Endothelial cell of umbilical vein (primary cell): ENCODE results near the gene TAF13. TPM values are rescaled to one million over a fixed set of nuclear protein-coding genes. Genes with fewer than 3 reads are reported as not detected.

ENCODE experiments used
- BruUV-seq: library from RNA; stranded (reverse); fragments of 400-500 nt; replicated peaks from 2 replicates; lab custom pipeline; 2021; lab: Mats Ljungman, UMichigan
- CTCF ChIA-PET: fragments of 300-600, 350-600 bp; sonication (Branson Sonifier 250); formaldehyde crosslinking; loops from one replicate; lab custom pipeline; 2021; ENCODE audit warnings: antibody characterized with exemption, inconsistent platforms; lab: Charles Lee
- POLR2A ChIA-PET: fragments of 300-600, 350-600 bp; sonication (Branson Sonifier 250); formaldehyde crosslinking; loops from one replicate; lab custom pipeline; 2021; ENCODE audit warnings: antibody characterized with exemption, inconsistent platforms; lab: Charles Lee
- DNase-seq: peaks from one replicate; pipeline ENCODE4 v3.0.0-alpha.2; 2011; ENCODE audit warnings: low read depth, low spot score
- FAIRE-seq: peaks from 2 replicates; lab custom pipeline; 2011; peaks lifted over from hg19 to GRCh38; lab: Jason Lieb, UNC
- H2AFZ ChIP-seq: 2 replicates; pipeline ENCODE4 v1.6.0; 2012; ENCODE audit warnings: low read depth, low read length, control low read depth, inconsistent platforms
- H3K27ac ChIP-seq: 2 replicates; pipeline ENCODE4 v1.5.1; 2011; ENCODE audit warnings: low read depth, mild to moderate bottlenecking, control low read depth, low read length, moderate library complexity; ENCODE audit not compliant: insufficient read depth
- H3K27me3 ChIP-seq, 2 experiments: 2 replicates each; pipeline versions ENCODE4 v1.6.0 to v1.6.1; 2011; ENCODE audit warnings: low read length in 2 of 2, mixed read lengths in 1 of 2; ENCODE audit not compliant: control insufficient read depth in 2 of 2, insufficient read depth in 2 of 2
- H3K36me3 ChIP-seq, 2 experiments: 2 replicates in 1 of 2; 3 replicates in 1 of 2; pipeline ENCODE4 v1.5.1; 2011; ENCODE audit warnings: low read length in 2 of 2, mild to moderate bottlenecking in 1 of 2, moderate library complexity in 1 of 2; ENCODE audit not compliant: control insufficient read depth in 2 of 2, insufficient read depth in 2 of 2; ENCODE audit errors: extremely low read depth in 1 of 2
- H3K4me1 ChIP-seq: 3 replicates; pipeline ENCODE4 v1.5.1; 2011; ENCODE audit warnings: mild to moderate bottlenecking, low read length; ENCODE audit not compliant: control insufficient read depth, insufficient read depth; ENCODE audit errors: extremely low read depth
- H3K4me2 ChIP-seq: 2 replicates; pipeline ENCODE4 v1.6.1; 2011; ENCODE audit warnings: low read length, control low read depth, mixed read lengths; ENCODE audit not compliant: insufficient read depth
- H3K4me3 ChIP-seq, 3 experiments: fragments of 200-600 bp in 1 of 3; sonication (generic), shearing (Covaris generic) in 1 of 3; replicated peaks in 1 of 3; 2 replicates each; pipeline ENCODE4 v1.5.1; 2011 to 2016; ENCODE audit warnings: control low read depth in 3 of 3, low read length in 3 of 3, mild to moderate bottlenecking in 2 of 3, inconsistent platforms in 1 of 3, low read depth in 1 of 3, moderate library complexity in 1 of 3; ENCODE audit not compliant: insufficient read depth in 1 of 3
- H3K79me2 ChIP-seq: 2 replicates; pipeline ENCODE4 v1.6.0; 2012; ENCODE audit warnings: low read length, inconsistent platforms; ENCODE audit not compliant: control insufficient read depth, insufficient read depth
- H3K9ac ChIP-seq: replicated peaks from 2 replicates; pipeline ENCODE3; 2011; ENCODE audit warnings: low read length, control low read depth; ENCODE audit not compliant: insufficient read depth; ENCODE audit errors: extremely low read depth
- H3K9me1 ChIP-seq: replicated peaks from 3 replicates; pipeline ENCODE4 v1.6.0; 2011; ENCODE audit warnings: mild to moderate bottlenecking, low read length; ENCODE audit not compliant: control insufficient read depth, insufficient read depth; ENCODE audit errors: extremely low read depth
- H3K9me3 ChIP-seq: replicated peaks from 2 replicates; pipeline ENCODE4 v1.5.1; 2012; ENCODE audit warnings: low read length, inconsistent platforms; ENCODE audit not compliant: control insufficient read depth, insufficient read depth
- H4K20me1 ChIP-seq: replicated peaks from 2 replicates; pipeline ENCODE3; 2011; ENCODE audit warnings: mild to moderate bottlenecking, low read length; ENCODE audit not compliant: control insufficient read depth, insufficient read depth; ENCODE audit errors: extremely low read depth
- EZH2 ChIP-seq: IDR thresholded peaks from 2 replicates; pipeline ENCODE4 v1.6.1; 2012; ENCODE audit warnings: borderline replicate concordance, low read depth, mild to moderate bottlenecking, moderate library complexity, low read length, inconsistent platforms; ENCODE audit not compliant: severe bottlenecking
- FOS ChIP-seq: IDR thresholded peaks from 2 replicates; pipeline ENCODE4 v1.6.1; 2011; ENCODE audit warnings: mild to moderate bottlenecking, low read length, moderate library complexity, borderline replicate concordance; ENCODE audit not compliant: insufficient read depth
- GATA2 ChIP-seq: IDR thresholded peaks from 2 replicates; pipeline ENCODE4 v1.7.0; 2011; ENCODE audit warnings: low read depth, mild to moderate bottlenecking, moderate library complexity, mixed read lengths, low read length; ENCODE audit not compliant: insufficient read length, insufficient read depth
- JUN ChIP-seq: IDR thresholded peaks from 2 replicates; pipeline ENCODE4 v1.6.1; 2011; ENCODE audit warnings: borderline replicate concordance, low read depth; ENCODE audit not compliant: insufficient read length, insufficient read depth
- MYC ChIP-seq: IDR thresholded peaks from one replicate; pipeline ENCODE4 v1.6.1; 2011; ENCODE audit warnings: mild to moderate bottlenecking, low read depth, low read length
- POLR2A ChIP-seq: IDR thresholded peaks from 2 replicates; pipeline ENCODE4 v1.6.1; 2012; ENCODE audit warnings: low read depth, mild to moderate bottlenecking, control low read depth, low read length
- POLR2AphosphoS5 ChIP-seq: IDR thresholded peaks from 2 replicates; pipeline ENCODE4 v1.6.1; 2012; ENCODE audit warnings: low read depth, mild to moderate bottlenecking, control low read depth, low read length, moderate library complexity; ENCODE audit not compliant: insufficient read depth
- dilution Hi-C: fragments of 300-500 bp; cut with MboI; formaldehyde crosslinking; loops from one replicate; pipeline ENCODE4 v1.15.0; 2019; ENCODE audit warnings: low sequenced_read_pairs; ENCODE audit not compliant: extremely low pct_ligation_motif_present
- intact Hi-C: fragments of 100-400 bp; cut with micrococcal nuclease; formaldehyde crosslinking; loops from one replicate; pipeline ENCODE4 v1.10.0; 2022
- polyA plus RNA-seq, 4 experiments: library from polyadenylated mRNA; depleted of rRNA in 3 of 4; stranded (reverse) in 3 of 4; unstranded in 1 of 4; fragments of >200 nt; gene quantifications; 2 replicates each; pipeline versions ENCODE4 v1.2.1 to v1.2.3, GENCODE V29; 2011 to 2012; ENCODE audit warnings: missing spikeins in 1 of 4
- total RNA-seq: library from RNA; stranded (reverse); gene quantifications from 2 replicates; pipeline ENCODE4 v1.2.3, GENCODE V29; 2021
- TF ChIP-seq, protein P1 (sequence below): IDR thresholded peaks from 2 replicates; pipeline ENCODE4 v1.6.1; 2011; ENCODE audit not compliant: insufficient read depth, insufficient read length
- TF ChIP-seq, protein P2 (sequence below), 2 donors: IDR thresholded peaks; 1 replicate in 1 of 2; 2 replicates in 1 of 2; pipeline ENCODE4 v1.5.1; 2011; ENCODE audit warnings: low read length in 2 of 2, mild to moderate bottlenecking in 2 of 2, moderate library complexity in 2 of 2, control low read depth in 1 of 2, inconsistent platforms in 1 of 2, low read depth in 1 of 2; ENCODE audit not compliant: insufficient read depth in 1 of 2; ENCODE audit errors: extremely low read depth in 1 of 2

TAF13 gene
- total and polyA plus RNA-seq, 2 donors (not counting 3 experiments of a cell fraction or from before 2014, with no cell fraction given): 14.8 to 42.3 TPM

DNA sequence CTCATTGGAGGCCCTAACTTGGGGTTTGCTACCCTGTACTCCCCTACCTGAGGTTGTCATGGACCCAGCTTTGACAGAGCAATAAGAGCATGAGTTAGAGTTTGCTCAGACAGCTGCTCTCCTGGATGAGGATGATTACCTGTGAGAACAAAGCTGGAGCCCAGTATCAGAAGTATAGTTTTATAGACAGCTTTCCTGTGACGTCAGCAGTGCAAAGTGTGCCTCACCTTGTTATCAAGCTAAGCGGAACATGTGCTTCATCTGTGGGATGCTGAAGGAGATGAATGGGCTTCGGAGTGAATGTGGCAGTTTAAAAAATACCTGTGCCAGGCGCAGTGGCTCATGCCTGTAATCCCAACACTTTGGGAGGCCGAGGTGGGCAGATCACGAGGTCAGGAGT, 28.5 kb downstream of the TAF13 start:
- BruUV-seq: no TSS peak
- ChIA-PET CTCF (interaction anchor here (1.1 to 1.4 kb wide), 2 partner anchors 20 to 29 kb away, joined by 3 to 4 read pairs; no protein-coding TSS in a partner anchor), POLR2A (no interaction called here)
- intact Hi-C loops: no loop called here
- dilution Hi-C loops: no loop called here
- no peaks in the 10 kb centered on the region for H4K20me1 ChIP-seq
- peaks cover 2% of the 10 kb centered on the region for H3K4me1 ChIP-seq
- TF ChIP-seq MYC (no peak), POLR2AphosphoS5 (no peak), JUN (no peak), FOS (no peak), GATA2 (no peak), POLR2A (no peak), EZH2 (no peak)
- TF ChIP-seq, protein P1, sequence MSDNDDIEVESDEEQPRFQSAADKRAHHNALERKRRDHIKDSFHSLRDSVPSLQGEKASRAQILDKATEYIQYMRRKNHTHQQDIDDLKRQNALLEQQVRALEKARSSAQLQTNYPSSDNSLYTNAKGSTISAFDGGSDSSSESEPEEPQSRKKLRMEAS: no peak
- TF ChIP-seq, protein P2, sequence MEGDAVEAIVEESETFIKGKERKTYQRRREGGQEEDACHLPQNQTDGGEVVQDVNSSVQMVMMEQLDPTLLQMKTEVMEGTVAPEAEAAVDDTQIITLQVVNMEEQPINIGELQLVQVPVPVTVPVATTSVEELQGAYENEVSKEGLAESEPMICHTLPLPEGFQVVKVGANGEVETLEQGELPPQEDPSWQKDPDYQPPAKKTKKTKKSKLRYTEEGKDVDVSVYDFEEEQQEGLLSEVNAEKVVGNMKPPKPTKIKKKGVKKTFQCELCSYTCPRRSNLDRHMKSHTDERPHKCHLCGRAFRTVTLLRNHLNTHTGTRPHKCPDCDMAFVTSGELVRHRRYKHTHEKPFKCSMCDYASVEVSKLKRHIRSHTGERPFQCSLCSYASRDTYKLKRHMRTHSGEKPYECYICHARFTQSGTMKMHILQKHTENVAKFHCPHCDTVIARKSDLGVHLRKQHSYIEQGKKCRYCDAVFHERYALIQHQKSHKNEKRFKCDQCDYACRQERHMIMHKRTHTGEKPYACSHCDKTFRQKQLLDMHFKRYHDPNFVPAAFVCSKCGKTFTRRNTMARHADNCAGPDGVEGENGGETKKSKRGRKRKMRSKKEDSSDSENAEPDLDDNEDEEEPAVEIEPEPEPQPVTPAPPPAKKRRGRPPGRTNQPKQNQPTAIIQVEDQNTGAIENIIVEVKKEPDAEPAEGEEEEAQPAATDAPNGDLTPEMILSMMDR (IDR thresholded peaks at IDR 0.05; ENCODE audit: extremely low read depth in 1 of 2, insufficient read depth in 1 of 2, low read depth in 1 of 2, low read length in 2 of 2): no peak
- no peak overlapping the region for H3K4me2 ChIP-seq
- DNase-seq: no peak
- no peaks in the 10 kb centered on the region for H3K9me1 ChIP-seq
- H3K9ac ChIP-seq: no peak overlapping the region
- no peaks in the 10 kb centered on the region for H3K79me2 ChIP-seq
- H3K27ac ChIP-seq: no peak overlapping the region
- no peaks in the 10 kb centered on the region for H3K27me3 ChIP-seq
- FAIRE-seq: no peak
- no peaks in the 10 kb centered on the region for H3K9me3 ChIP-seq
- H2AFZ ChIP-seq: no peak overlapping the region
- H3K36me3 ChIP-seq: no peaks in the 10 kb centered on the region
- H3K4me3 ChIP-seq: no peak overlapping the region
